Liver (tissue), 9 donors: ENCODE data around the gene PRG3. TPM values are rescaled to one million over a fixed set of nuclear protein-coding genes. Genes with fewer than 3 reads are reported as not detected.

ENCODE experiments used
- DNase-seq: peaks from one replicate; pipeline ENCODE4 v3.0.0-alpha.2; 2017; ENCODE audit warnings: low spot score
- H3K27ac ChIP-seq, 2 donors: one replicate each; pipeline ENCODE4 v1.7.0; 2013; ENCODE audit warnings: inconsistent platforms in 2 of 2, low read length in 2 of 2, control low read depth in 1 of 2, low read depth in 1 of 2, mild to moderate bottlenecking in 1 of 2
- H3K27me3 ChIP-seq, 4 donors: one replicate each; pipeline versions ENCODE4 v1.6.1 to v1.7.0; 2013; ENCODE audit warnings: low read length in 3 of 4, inconsistent platforms in 1 of 4, mild to moderate bottlenecking in 1 of 4, moderate library complexity in 1 of 4; ENCODE audit not compliant: control insufficient read depth in 4 of 4, insufficient read depth in 4 of 4
- H3K36me3 ChIP-seq, 4 donors: one replicate each; pipeline versions ENCODE4 v1.6.1 to v1.7.0; 2013; ENCODE audit warnings: low read length in 3 of 4, mild to moderate bottlenecking in 3 of 4, low read depth in 1 of 4, moderate library complexity in 1 of 4; ENCODE audit not compliant: control insufficient read depth in 4 of 4, insufficient read depth in 3 of 4
- H3K4me1 ChIP-seq, 4 donors: one replicate each; pipeline versions ENCODE4 v1.6.1 to v1.7.0; 2013; ENCODE audit warnings: low read length in 3 of 4, mild to moderate bottlenecking in 3 of 4, moderate library complexity in 1 of 4; ENCODE audit not compliant: control insufficient read depth in 4 of 4, insufficient read depth in 4 of 4
- H3K4me3 ChIP-seq, 3 donors: one replicate each; pipeline versions ENCODE4 v1.6.1 to v1.7.0; 2013; ENCODE audit warnings: low read length in 3 of 3, control low read depth in 1 of 3, low read depth in 1 of 3, mild to moderate bottlenecking in 1 of 3
- H3K9ac ChIP-seq, 2 donors: one replicate each; pipeline ENCODE4 v1.7.0; 2013; ENCODE audit warnings: low read length in 2 of 2, mild to moderate bottlenecking in 2 of 2, moderate library complexity in 2 of 2, control low read depth in 1 of 2, low read depth in 1 of 2
- H3K9me3 ChIP-seq, 4 donors: one replicate each; pipeline versions ENCODE4 v1.6.1 to v1.7.0; 2013; ENCODE audit warnings: low read length in 3 of 4; ENCODE audit not compliant: control insufficient read depth in 4 of 4
- CTCF ChIP-seq: fragments of 150-350 bp; IDR thresholded peaks from 2 replicates; pipeline ENCODE4 v1.5.1; 2017; ENCODE audit warnings: improper control_type of control experiment, low read depth, low read length; ENCODE audit not compliant: missing input control
- EGR1 ChIP-seq, 2 donors: IDR thresholded peaks; 2 replicates each; pipeline ENCODE4 v1.6.1; 2016 to 2018; ENCODE audit warnings: antibody characterized with exemption in 2 of 2, low read depth in 2 of 2
- FOXA1 ChIP-seq: IDR thresholded peaks from 2 replicates; pipeline ENCODE4 v1.6.1; 2016; ENCODE audit warnings: antibody characterized with exemption
- FOXA2 ChIP-seq: IDR thresholded peaks from 2 replicates; pipeline ENCODE4 v1.6.1; 2016; ENCODE audit warnings: antibody characterized with exemption
- GABPA ChIP-seq, 2 donors: IDR thresholded peaks in 1 of 2; conservative IDR thresholded peaks in 1 of 2; 2 replicates each; pipeline ENCODE4 v1.6.1; 2016; ENCODE audit warnings: antibody characterized with exemption in 2 of 2, mild to moderate bottlenecking in 1 of 2, moderate library complexity in 1 of 2
- HNF4A ChIP-seq, 2 donors: conservative IDR thresholded peaks; 2 replicates each; pipeline ENCODE4 v1.6.1; 2016; ENCODE audit warnings: antibody characterized with exemption in 2 of 2, mild to moderate bottlenecking in 2 of 2
- NR2F2 ChIP-seq: IDR thresholded peaks from 2 replicates; pipeline ENCODE4 v1.6.1; 2016; ENCODE audit warnings: antibody characterized with exemption
- RAD21 ChIP-seq, 2 donors: IDR thresholded peaks; 2 replicates each; pipeline ENCODE4 v1.6.1; 2016; ENCODE audit warnings: antibody characterized with exemption in 2 of 2, mild to moderate bottlenecking in 2 of 2
- RXRA ChIP-seq, 2 donors: IDR thresholded peaks; 2 replicates each; pipeline ENCODE4 v1.6.1; 2017 to 2018; ENCODE audit warnings: antibody characterized with exemption in 2 of 2, mild to moderate bottlenecking in 1 of 2
- SP1 ChIP-seq: IDR thresholded peaks from 2 replicates; pipeline ENCODE4 v1.6.1; 2018; ENCODE audit warnings: antibody characterized with exemption, mild to moderate bottlenecking
- TAF1 ChIP-seq: conservative IDR thresholded peaks from 2 replicates; pipeline ENCODE4 v1.6.1; 2016; ENCODE audit warnings: antibody characterized with exemption, mild to moderate bottlenecking
- YY1 ChIP-seq: IDR thresholded peaks from 2 replicates; pipeline ENCODE4 v1.6.1; 2016; ENCODE audit warnings: antibody characterized with exemption, mild to moderate bottlenecking
- ZBTB33 ChIP-seq: IDR thresholded peaks from 2 replicates; pipeline ENCODE4 v1.6.1; 2016; ENCODE audit warnings: antibody characterized with exemption
- WGBS: extraction: QIAGEN DNeasy Blood & Tissue Kit; methylation state at CpG from one replicate; pipeline ENCODE4 v1.1.7; 2013; 5-methylcytosine and 5-hydroxymethylcytosine counted together
- polyA plus RNA-seq, 2 donors: library from polyadenylated mRNA; stranded (reverse) in 1 of 2; unstranded in 1 of 2; fragments of 200-250 nt in 1 of 2; fragments of >200 nt in 1 of 2; fragmentation: Nextera tagmentation in 1 of 2; extraction: Ambion mirVana in 1 of 2; gene quantifications; one replicate each; pipeline versions ENCODE4 v1.2.1 to v1.2.3, GENCODE V29; 2013 to 2015
- total RNA-seq, 2 donors: library from RNA; depleted of rRNA; stranded (reverse); fragments of >200 nt; gene quantifications; one replicate each; pipeline ENCODE4 v1.2.3, GENCODE V29; 2014
- TF ChIP-seq, protein P1 (sequence below): IDR thresholded peaks from 2 replicates; pipeline ENCODE4 v1.6.1; 2016; ENCODE audit warnings: antibody characterized with exemption
- donor health status: healthy.
- donor health status: healthy.
- donor health status: healthy.
- donor health status: healthy.
- donor health status: healthy.

Gene PRG3
- total and polyA plus RNA-seq, 4 donors: 0.22 to 4.9 TPM; not detected in 2

GRCh38 chr11:57421805-57422204, 40.9 kb upstream of the PRG3 start:
- no peak overlapping the region for H3K9ac ChIP-seq
- no peak for DNase-seq
- H3K4me3 ChIP-seq: no peak overlapping the region
- peaks cover 3 to 39% (median 17%) of the 10 kb centered on the region in 4 donors for H3K4me1 ChIP-seq
- no peaks in the 10 kb centered on the region for H3K27me3 ChIP-seq
- no peaks in the 10 kb centered on the region for H3K9me3 ChIP-seq
- no peak for TF ChIP-seq SP1
- TF ChIP-seq, protein P1, sequence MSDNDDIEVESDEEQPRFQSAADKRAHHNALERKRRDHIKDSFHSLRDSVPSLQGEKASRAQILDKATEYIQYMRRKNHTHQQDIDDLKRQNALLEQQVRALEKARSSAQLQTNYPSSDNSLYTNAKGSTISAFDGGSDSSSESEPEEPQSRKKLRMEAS: no peak
- H3K36me3 ChIP-seq: peaks cover 19 to 51% (median 42%) of the 10 kb centered on the region in 4 donors
- peak overlapping the region; percentile 14 to 36 for H3K27ac ChIP-seq

DNA sequence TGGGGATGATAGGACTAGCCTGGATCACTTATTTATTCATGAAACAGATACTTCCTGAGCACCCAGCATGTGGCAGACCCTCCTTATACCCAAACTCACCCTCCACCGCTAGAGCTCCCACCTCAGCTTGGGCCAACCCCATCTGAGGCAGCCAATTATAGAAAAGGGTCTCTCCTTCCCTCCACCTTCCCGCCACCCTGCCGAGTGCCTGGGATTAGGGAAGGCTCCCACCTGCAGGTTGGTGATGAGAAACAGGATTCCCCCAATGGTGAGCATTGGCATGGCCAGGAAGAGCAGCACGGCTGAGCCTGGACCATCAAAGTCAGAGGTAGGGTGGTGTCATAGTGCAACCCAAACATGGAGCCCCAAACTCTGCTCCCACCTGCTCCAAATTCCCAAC, 40.1 kb upstream of the PRG3 start:
- H3K4me1 ChIP-seq: peaks cover 3 to 32% (median 16%) of the 10 kb centered on the region in 4 donors
- no peaks in the 10 kb centered on the region for H3K9me3 ChIP-seq
- no peak for DNase-seq
- H3K9ac ChIP-seq: no peak overlapping the region
- H3K4me3 ChIP-seq: no peak overlapping the region
- no peak overlapping the region for H3K27ac ChIP-seq
- no peak for TF ChIP-seq TAF1
- TF ChIP-seq CTCF: no peak
- no peak for TF ChIP-seq EGR1 (IDR thresholded peaks at IDR 0.05; ENCODE audit: low read depth in 2 of 2)
- TF ChIP-seq, protein P1: no peak
- no peak for TF ChIP-seq FOXA1
- TF ChIP-seq SP1: no peak
- TF ChIP-seq RXRA (IDR thresholded peaks at IDR 0.05): no peak
- no peak for TF ChIP-seq GABPA (IDR thresholded peaks at IDR 0.05 in 1 of 2, conservative IDR thresholded peaks at IDR 0.05 in 1 of 2)
- no peak for TF ChIP-seq HNF4A (conservative IDR thresholded peaks at IDR 0.05)
- TF ChIP-seq ZBTB33: no peak
- TF ChIP-seq RAD21 (IDR thresholded peaks at IDR 0.05): no peak
- no peak for TF ChIP-seq YY1
- H3K36me3 ChIP-seq: peaks cover 24 to 58% (median 48%) of the 10 kb centered on the region in 4 donors
- no peaks in the 10 kb centered on the region for H3K27me3 ChIP-seq
- 97% methylated on average over 4 of the region's 4 CpGs for WGBS

GRCh38 chr11:57419146-57419545, 38.2 kb upstream of the PRG3 start:
- 78% methylated on average over 3 of the region's 3 CpGs for WGBS

More at GRCh38 chr11:57419146-57419545, 38.2 kb upstream of the PRG3 start:
- Histone ChIP-seq H3K27ac (no peak overlapping the region), H3K27me3 (no peaks in the 10 kb centered on the region), H3K9ac (no peak overlapping the region), H3K9me3 (no peaks in the 10 kb centered on the region), H3K36me3 (peaks cover 33 to 74% (median 65%) of the 10 kb centered on the region in 4 donors), H3K4me3 (no peak overlapping the region), H3K4me1 (peaks cover 0 to 15% (median 7%) of the 10 kb centered on the region in 4 donors)
- no peak for DNase-seq
- TF ChIP-seq NR2F2 (no peak), FOXA2 (no peak)
